HCT116 (cell line): ENCODE measurements around the gene BCAN. TPM values are rescaled to one million over a fixed set of nuclear protein-coding genes. Genes with fewer than 3 reads are reported as not detected.
A peak's percentile ranks its signal among the peaks of the same experiment; 100 is the strongest.

Source experiments
- ATAC-seq: fragments of 200-7000 bp; cut with Tn5 transposase; 2 replicates; pipeline ENCODE4 v1.9.1; 2020; ENCODE audit warnings: mild to moderate bottlenecking, moderate library complexity
- BruUV-seq: library from RNA; stranded (reverse); fragments of 400-500 nt; replicated peaks from 2 replicates; lab custom pipeline; 2021; lab: Mats Ljungman, UMichigan
- CTCF ChIA-PET: fragments of 300-600 bp; sonication (Branson Sonifier 250); formaldehyde crosslinking; loops from one replicate; lab custom pipeline; 2021; ENCODE audit warnings: antibody characterized with exemption; lab: Charles Lee
- POLR2A ChIA-PET: fragments of 300-600, 350-600 bp; sonication (Branson Sonifier 250); formaldehyde crosslinking; loops from one replicate; lab custom pipeline; 2021; ENCODE audit warnings: antibody characterized with exemption; lab: Charles Lee
- RAD21 ChIA-PET, 2 experiments: fragments of 300-600 bp; sonication (Branson Sonifier 250); formaldehyde crosslinking; loops; one replicate each; lab custom pipeline; 2023; ENCODE audit warnings: low total read pairs in 2 of 2; ENCODE audit not compliant: uncharacterized antibody in 2 of 2, unreplicated experiment in 2 of 2, low non-redundant PET in 1 of 2; lab: Charles Lee
- DNase-seq: peaks from one replicate; pipeline ENCODE4 v3.0.0-alpha.2; 2010; ENCODE audit warnings: low read depth, low spot score
- H2AFZ ChIP-seq: fragments of 200-600 bp; shearing (Covaris generic), sonication (generic); 2 replicates; pipeline ENCODE4 v1.6.1; 2017; ENCODE audit warnings: low read depth, mixed run types, mixed read lengths, antibody characterized with exemption, low read length; ENCODE audit not compliant: poor library complexity, severe bottlenecking
- H3K27ac ChIP-seq: 2 replicates; pipeline ENCODE4 v1.5.1; 2012; ENCODE audit warnings: low read depth, low read length
- H3K27me3 ChIP-seq: fragments of 200-600 bp; sonication (generic); 2 replicates; pipeline ENCODE4 v1.6.1; 2016; ENCODE audit warnings: mixed run types, low read length, mixed read lengths; ENCODE audit not compliant: insufficient read depth
- H3K36me3 ChIP-seq, 2 experiments: fragments of 200-500 bp in 1 of 2; fragments of 200-600 bp in 1 of 2; sonication (Bioruptor generic) in 1 of 2; sonication (generic) in 1 of 2; 2 replicates each; pipeline versions ENCODE4 v1.5.1 to v1.6.1; 2014 to 2016; ENCODE audit warnings: low read length in 2 of 2, inconsistent platforms in 1 of 2, mixed read lengths in 1 of 2, mixed run types in 1 of 2; ENCODE audit not compliant: insufficient read depth in 2 of 2, control insufficient read depth in 1 of 2
- H3K4me1 ChIP-seq, 2 experiments: fragments of 200-600 bp in 1 of 2; sonication (generic) in 1 of 2; 2 replicates each; pipeline versions ENCODE4 v1.5.1 to v1.6.1; 2012 to 2017; ENCODE audit warnings: low read length in 2 of 2, inconsistent platforms in 1 of 2, mild to moderate bottlenecking in 1 of 2, mixed read lengths in 1 of 2, mixed run types in 1 of 2, moderate library complexity in 1 of 2; ENCODE audit not compliant: insufficient read depth in 2 of 2, control insufficient read depth in 1 of 2
- H3K4me2 ChIP-seq: fragments of 200-600 bp; sonication (generic); 2 replicates; pipeline ENCODE4 v1.6.1; 2017; ENCODE audit warnings: mixed run types, low read length, mixed read lengths
- H3K4me3 ChIP-seq, 2 experiments: fragments of 200-600 bp in 1 of 2; sonication (generic) in 1 of 2; replicated peaks in 1 of 2; 2 replicates each; pipeline ENCODE4 v1.5.1; 2011 to 2016; ENCODE audit warnings: low read length in 2 of 2, control low read depth in 1 of 2, low read depth in 1 of 2, mild to moderate bottlenecking in 1 of 2, mixed read lengths in 1 of 2, mixed run types in 1 of 2
- H3K79me2 ChIP-seq: fragments of 200-600 bp; sonication (generic); 2 replicates; pipeline ENCODE4 v1.6.1; 2017; ENCODE audit warnings: mild to moderate bottlenecking, mixed run types, low read length, moderate library complexity, mixed read lengths; ENCODE audit not compliant: insufficient read depth
- H3K9ac ChIP-seq: fragments of 200-600 bp; sonication (generic); 2 replicates; pipeline ENCODE4 v1.6.1; 2016; ENCODE audit warnings: low read length, mixed read lengths
- H3K9me2 ChIP-seq: fragments of 200-600 bp; sonication (generic), shearing (Covaris generic); 2 replicates; pipeline ENCODE4 v1.6.1; 2017; ENCODE audit warnings: mixed run types, mild to moderate bottlenecking, moderate library complexity; ENCODE audit not compliant: insufficient read depth
- H3K9me3 ChIP-seq, 2 experiments: fragments of 200-500 bp in 1 of 2; fragments of 200-600 bp in 1 of 2; sonication (Bioruptor generic) in 1 of 2; sonication (generic) in 1 of 2; 2 replicates each; pipeline ENCODE4 v1.6.1; 2014 to 2017; ENCODE audit warnings: low read length in 2 of 2, mixed read lengths in 2 of 2, inconsistent platforms in 1 of 2, low read depth in 1 of 2, mild to moderate bottlenecking in 1 of 2, mixed run types in 1 of 2, moderate library complexity in 1 of 2; ENCODE audit not compliant: control insufficient read depth in 1 of 2, insufficient read depth in 1 of 2
- H4K20me1 ChIP-seq: fragments of 200-600 bp; sonication (generic), shearing (Covaris generic); 2 replicates; pipeline ENCODE4 v1.6.1; 2017; ENCODE audit warnings: mixed run types, mild to moderate bottlenecking, moderate library complexity; ENCODE audit not compliant: insufficient read depth
- CBX3 ChIP-seq: IDR thresholded peaks from 2 replicates; pipeline ENCODE4 v1.6.1; 2012; ENCODE audit warnings: low read depth
- EGR1 ChIP-seq: IDR thresholded peaks from 2 replicates; pipeline ENCODE4 v1.6.1; 2012; ENCODE audit warnings: low read depth
- ELF1 ChIP-seq: IDR thresholded peaks from 2 replicates; pipeline ENCODE4 v1.6.1; 2012; ENCODE audit warnings: low read depth, borderline replicate concordance
- POLR2A ChIP-seq: IDR thresholded peaks from 2 replicates; pipeline ENCODE4 v1.7.0; 2011; ENCODE audit warnings: borderline replicate concordance; ENCODE audit not compliant: insufficient read depth, insufficient read length; ENCODE audit errors: extremely low read depth
- POLR2AphosphoS5 ChIP-seq: IDR thresholded peaks from 2 replicates; pipeline ENCODE4 v1.6.1; 2011; ENCODE audit warnings: mild to moderate bottlenecking, low read depth, low read length, moderate library complexity
- SIN3A ChIP-seq: IDR thresholded peaks from 2 replicates; pipeline ENCODE4 v1.6.1; 2012; ENCODE audit warnings: low read depth
- TCF7L2 ChIP-seq: IDR thresholded peaks from 2 replicates; pipeline ENCODE4 v1.7.0; 2011; ENCODE audit warnings: borderline replicate concordance, inconsistent platforms; ENCODE audit not compliant: insufficient read depth, insufficient read length; ENCODE audit errors: extremely low read depth
- YY1 ChIP-seq: IDR thresholded peaks from 2 replicates; pipeline ENCODE4 v1.6.1; 2011; ENCODE audit warnings: low read length, low read depth, moderate library complexity, mild to moderate bottlenecking; ENCODE audit not compliant: insufficient replicate concordance; ENCODE audit errors: extremely low read depth
- ZFX ChIP-seq: fragments of 450-650 bp; IDR thresholded peaks from 2 replicates; pipeline ENCODE4 v1.6.1; 2017
- ZNF274 ChIP-seq: fragments of 200-500 bp; sonication (Bioruptor generic); IDR thresholded peaks from 2 replicates; pipeline ENCODE4 v1.6.1; 2014; ENCODE audit warnings: mild to moderate bottlenecking, low read depth, low read length, inconsistent platforms
- intact Hi-C: fragments of 100-400 bp; cut with micrococcal nuclease; formaldehyde crosslinking; loops from 2 replicates; pipeline ENCODE4 v1.10.0; 2022
- total RNA-seq: library from RNA; stranded (reverse); gene quantifications from one replicate; pipeline ENCODE4 v1.2.1, GENCODE V29; 2021; ENCODE audit not compliant: unreplicated experiment
- TF ChIP-seq, protein P1 (sequence below): IDR thresholded peaks from 2 replicates; pipeline ENCODE4 v1.6.1; 2012
- TF ChIP-seq, protein P2 (sequence below): IDR thresholded peaks from 2 replicates; pipeline ENCODE4 v1.6.1; 2012

Gene BCAN
- total RNA-seq, 1 experiment from 2014 or later = not detected

DNA sequence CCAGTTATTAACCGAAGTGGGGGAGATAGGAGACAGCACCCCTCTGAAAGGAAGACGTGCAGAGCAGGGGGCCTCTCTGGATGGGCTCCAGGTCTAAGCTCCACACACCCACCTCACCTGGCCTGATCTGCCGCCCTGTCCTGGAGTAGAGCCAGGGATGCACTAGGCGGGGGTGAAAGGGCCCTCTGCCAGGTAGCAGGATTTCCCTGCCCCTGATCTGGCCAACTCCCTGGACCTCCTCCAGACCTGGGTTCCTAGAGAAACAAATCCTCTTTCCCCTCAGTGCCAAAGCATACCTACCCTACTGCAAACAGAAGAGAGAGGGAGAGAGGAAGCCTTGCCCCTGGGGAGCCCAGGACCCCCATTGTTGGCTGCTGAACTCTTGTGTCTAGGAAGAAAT is 61.4 kb downstream of the BCAN start:
- POLR2A ChIA-PET = interaction anchor here (1.0 to 6.4 kb wide), 3 partner anchors 9 to 23 kb away, joined by 3 to 87 read pairs (median 36); no protein-coding TSS in a partner anchor
- Histone ChIP-seq H3K27ac (peak overlapping the region; percentile 89), H3K4me2 (peak overlapping the region; percentile 85), H3K79me2 (peaks cover 27% of the 10 kb centered on the region), H4K20me1 (no peaks in the 10 kb centered on the region), H3K36me3 (peaks cover 22 to 26% of the 10 kb centered on the region in 2 experiments; a peak in 3 of 4 replicates), H3K9ac (peak overlapping the region; percentile 80; the same call in 1 of the 2 replicates), H3K4me3 (peak overlapping the region in 1 of 2 experiments; percentile 63; a peak in 1 of 4 replicates), H3K9me3 (no peaks in the 10 kb centered on the region), H3K9me2 (no peaks in the 10 kb centered on the region), H2AFZ (no peak overlapping the region)
- RAD21 ChIA-PET = interaction anchor here in 1 of 2 experiments (1.3 kb wide), 1 partner anchor 14 kb away, joined by 3 read pairs; no protein-coding TSS in a partner anchor
- ATAC-seq (no peak), DNase-seq (no peak)
- CTCF ChIA-PET = interaction anchor here (1.5 to 14.7 kb wide), 2 partner anchors 12 to 23 kb away, joined by 7 to 310 read pairs; no protein-coding TSS in a partner anchor
- no TSS peak for BruUV-seq
- intact Hi-C loops = no loop called here
- TF ChIP-seq POLR2A (no peak), YY1 (no peak), TCF7L2 (no peak), CBX3 (no peak), POLR2AphosphoS5 (no peak), ZFX (no peak), ELF1 (no peak), EGR1 (no peak), SIN3A (no peak), ZNF274 (no peak)
- TF ChIP-seq, protein P1, sequence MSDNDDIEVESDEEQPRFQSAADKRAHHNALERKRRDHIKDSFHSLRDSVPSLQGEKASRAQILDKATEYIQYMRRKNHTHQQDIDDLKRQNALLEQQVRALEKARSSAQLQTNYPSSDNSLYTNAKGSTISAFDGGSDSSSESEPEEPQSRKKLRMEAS = no peak
- TF ChIP-seq, protein P2, sequence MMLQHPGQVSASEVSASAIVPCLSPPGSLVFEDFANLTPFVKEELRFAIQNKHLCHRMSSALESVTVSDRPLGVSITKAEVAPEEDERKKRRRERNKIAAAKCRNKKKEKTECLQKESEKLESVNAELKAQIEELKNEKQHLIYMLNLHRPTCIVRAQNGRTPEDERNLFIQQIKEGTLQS = no peak
- TF ChIP-seq, all 23 proteins: peak for 0
- Histone ChIP-seq H3K27me3 (no peaks in the 10 kb centered on the region), H3K4me1 (peaks cover 44 to 59% of the 10 kb centered on the region in 2 experiments)
